Panc1 (cell line): ENCODE data around the gene RMP24.

Experiments used
- POLR2AphosphoS5 ChIP-seq: IDR thresholded peaks from 2 replicates; pipeline ENCODE4 v1.6.1; 2012; ENCODE audit warnings: mild to moderate bottlenecking, low read depth, low read length, moderate library complexity
- SIN3A ChIP-seq: IDR thresholded peaks from 2 replicates; pipeline ENCODE4 v1.6.1; 2012; ENCODE audit warnings: low read depth, mild to moderate bottlenecking, low read length, moderate library complexity, borderline replicate concordance; ENCODE audit not compliant: insufficient read depth
- TF ChIP-seq, protein P1 (sequence below): fragments of 450-650 bp; IDR thresholded peaks from 2 replicates; pipeline ENCODE4 v1.5.1; 2017; ENCODE audit warnings: mild to moderate bottlenecking

DNA sequence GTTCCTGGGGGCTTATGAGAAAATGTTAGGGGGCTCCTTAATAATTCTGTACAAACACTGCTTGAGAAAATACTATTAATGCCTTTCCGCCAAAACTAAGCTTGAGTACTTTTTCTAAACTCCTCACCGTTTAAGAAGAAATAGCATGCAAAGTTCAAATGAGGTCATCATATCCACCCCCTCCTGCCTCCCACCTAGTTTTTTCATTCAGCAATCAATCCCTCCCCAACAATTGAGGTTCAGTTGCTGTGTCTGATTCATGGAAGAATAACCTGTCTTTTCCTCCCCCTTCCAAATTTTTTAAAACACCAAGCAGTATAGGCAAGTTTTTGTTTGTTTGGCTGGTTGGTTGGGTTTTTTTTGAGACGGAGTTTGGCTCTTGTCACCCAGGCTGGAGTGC, 24.4 kb upstream of the RMP24 start:
- TF ChIP-seq, protein P1, sequence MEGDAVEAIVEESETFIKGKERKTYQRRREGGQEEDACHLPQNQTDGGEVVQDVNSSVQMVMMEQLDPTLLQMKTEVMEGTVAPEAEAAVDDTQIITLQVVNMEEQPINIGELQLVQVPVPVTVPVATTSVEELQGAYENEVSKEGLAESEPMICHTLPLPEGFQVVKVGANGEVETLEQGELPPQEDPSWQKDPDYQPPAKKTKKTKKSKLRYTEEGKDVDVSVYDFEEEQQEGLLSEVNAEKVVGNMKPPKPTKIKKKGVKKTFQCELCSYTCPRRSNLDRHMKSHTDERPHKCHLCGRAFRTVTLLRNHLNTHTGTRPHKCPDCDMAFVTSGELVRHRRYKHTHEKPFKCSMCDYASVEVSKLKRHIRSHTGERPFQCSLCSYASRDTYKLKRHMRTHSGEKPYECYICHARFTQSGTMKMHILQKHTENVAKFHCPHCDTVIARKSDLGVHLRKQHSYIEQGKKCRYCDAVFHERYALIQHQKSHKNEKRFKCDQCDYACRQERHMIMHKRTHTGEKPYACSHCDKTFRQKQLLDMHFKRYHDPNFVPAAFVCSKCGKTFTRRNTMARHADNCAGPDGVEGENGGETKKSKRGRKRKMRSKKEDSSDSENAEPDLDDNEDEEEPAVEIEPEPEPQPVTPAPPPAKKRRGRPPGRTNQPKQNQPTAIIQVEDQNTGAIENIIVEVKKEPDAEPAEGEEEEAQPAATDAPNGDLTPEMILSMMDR = no peak
- TF ChIP-seq POLR2AphosphoS5 (no peak), SIN3A (no peak)
